Measurements from ENCODE around the gene RMC1. TPM values are rescaled to one million over a fixed set of nuclear protein-coding genes. Genes with fewer than 3 reads are reported as not detected.

The RMC1 gene
- total RNA-seq, 6 donors from 2014 or later, result 23.3 to 45.1 (median 39.8) TPM

- Histone ChIP-seq H3K27me3 (no peaks in the 10 kb centered on the region), H3K4me3 (no peak overlapping the region), H3K4me1 (peaks cover 7 to 15% (median 8%) of the 10 kb centered on the region in 4 donors), H3K36me3 (no peaks in the 10 kb centered on the region), H3K9me3 (no peaks in the 10 kb centered on the region), H3K27ac (no peak overlapping the region)
- no peak for TF ChIP-seq POLR2AphosphoS5 (IDR thresholded peaks at IDR 0.05)
- no peak for TF ChIP-seq POLR2A (IDR thresholded peaks at IDR 0.05)
- no peak for TF ChIP-seq CTCF (IDR thresholded peaks at IDR 0.05)
- TF ChIP-seq EP300 (IDR thresholded peaks at IDR 0.05), result no peak
- ATAC-seq (ENCODE audit: low FRiP score in 2 of 2), result peak in 1 of 2 donors; percentile 51
- DNase-seq, result peak in 1 of 2 donors; percentile 38
- WGBS, 2 donors, result 51 to 61% methylated on average over 12 of the region's 12 CpGs
These were observed 7.4 kb upstream of the RMC1 start for GRCh38 chr18:23495723-23496440.

- Histone ChIP-seq H3K9me3 (no peaks in the 10 kb centered on the region), H3K4me3 (no peak overlapping the region), H3K27ac (no peak overlapping the region), H3K4me1 (peaks cover 11 to 22% (median 16%) of the 10 kb centered on the region in 4 donors), H3K27me3 (no peaks in the 10 kb centered on the region), H3K36me3 (no peaks in the 10 kb centered on the region)
- 64 to 72% methylated on average over 2 of the region's 2 CpGs for WGBS, 2 donors
- ATAC-seq (ENCODE audit: low FRiP score in 2 of 2) (no peak), DNase-seq (no peak)
- TF ChIP-seq POLR2AphosphoS5 (IDR thresholded peaks at IDR 0.05) (no peak), EP300 (IDR thresholded peaks at IDR 0.05) (no peak)
These were observed 5.2 kb upstream of the RMC1 start for GRCh38 chr18:23498117-23498516.

DNA sequence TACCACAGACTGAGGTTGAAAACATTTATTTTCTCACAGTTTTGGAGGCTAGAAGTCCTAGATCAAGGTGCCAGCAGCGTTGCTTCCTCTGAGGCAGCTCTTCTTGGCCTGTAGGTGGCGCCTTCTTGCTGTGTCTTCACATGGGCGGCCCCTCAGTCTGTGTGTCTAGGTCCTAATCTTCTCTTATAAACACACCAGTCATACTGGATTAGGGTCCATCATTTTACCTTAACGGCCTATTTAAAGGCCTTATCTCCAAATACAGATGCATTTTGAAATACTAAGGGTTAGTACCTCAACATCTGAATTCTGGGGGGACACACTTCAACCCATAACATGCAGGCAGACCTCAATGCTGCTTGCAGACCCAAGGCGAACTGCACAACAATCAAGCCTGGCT is 4.4 kb upstream of the RMC1 start:
- Histone ChIP-seq H3K27ac (no peak overlapping the region), H3K4me3 (no peak overlapping the region), H3K36me3 (no peaks in the 10 kb centered on the region), H3K27me3 (no peaks in the 10 kb centered on the region), H3K9me3 (no peaks in the 10 kb centered on the region), H3K4me1 (peaks cover 11 to 22% (median 16%) of the 10 kb centered on the region in 4 donors)
- WGBS, 2 donors, result 26 to 30% methylated on average over 4 to 5 of the region's 5 CpGs
- DNase-seq (peak in 1 of 2 donors; percentile 88), ATAC-seq (ENCODE audit: low FRiP score in 2 of 2) (peak; percentile 47 to 72)
- TF ChIP-seq POLR2AphosphoS5 (IDR thresholded peaks at IDR 0.05), result peak in 1 of 2 donors; percentile 5
- TF ChIP-seq CTCF (IDR thresholded peaks at IDR 0.05), result peak; percentile 57 to 78 (median 68)
- no peak for TF ChIP-seq EP300 (IDR thresholded peaks at IDR 0.05)
- TF ChIP-seq POLR2A (IDR thresholded peaks at IDR 0.05), result no peak

- Histone ChIP-seq H3K27me3 (no peaks in the 10 kb centered on the region), H3K9me3 (no peaks in the 10 kb centered on the region), H3K27ac (no peak overlapping the region), H3K4me3 (no peak overlapping the region), H3K36me3 (no peaks in the 10 kb centered on the region), H3K4me1 (peaks cover 15 to 27% (median 19%) of the 10 kb centered on the region in 4 donors)
- DNase-seq, result no peak
- TF ChIP-seq EP300 (IDR thresholded peaks at IDR 0.05) (no peak), POLR2AphosphoS5 (IDR thresholded peaks at IDR 0.05) (no peak)
- no peak for ATAC-seq (ENCODE audit: low FRiP score in 2 of 2)
- WGBS, 2 donors, result 48 to 65% methylated on average over 11 of the region's 11 CpGs
These were observed 4.0 kb upstream of the RMC1 start for GRCh38 chr18:23499291-23499781.

GRCh38 chr18:23501626-23502025 is 1.7 kb upstream of the RMC1 start:
- no peak overlapping the region for H3K4me3 ChIP-seq
- no peak overlapping the region for H3K27ac ChIP-seq
- WGBS, 2 donors, result 88 to 93% methylated on average over 6 of the region's 6 CpGs
- ATAC-seq (ENCODE audit: low FRiP score in 2 of 2), result no peak
- no peaks in the 10 kb centered on the region for H3K27me3 ChIP-seq
- TF ChIP-seq CTCF (IDR thresholded peaks at IDR 0.05), result no peak
- no peak for TF ChIP-seq POLR2A (IDR thresholded peaks at IDR 0.05)
- no peak for TF ChIP-seq POLR2AphosphoS5 (IDR thresholded peaks at IDR 0.05)
- TF ChIP-seq EP300 (IDR thresholded peaks at IDR 0.05), result no peak
- H3K9me3 ChIP-seq, result no peaks in the 10 kb centered on the region
- H3K36me3 ChIP-seq, result peaks cover 0 to 5% (median 0%) of the 10 kb centered on the region in 4 donors
- peaks cover 32 to 45% (median 34%) of the 10 kb centered on the region in 4 donors for H3K4me1 ChIP-seq
- peak in 1 of 2 donors; percentile 51 for DNase-seq

Data from upper lobe of left lung (tissue), 6 donors.